ENCODE measurements around the gene GDPD1. TPM values are rescaled to one million over a fixed set of nuclear protein-coding genes. Genes with fewer than 3 reads are reported as not detected.

The GDPD1 gene
- total RNA-seq, 1 experiment from 2014 or later = 2.6 TPM

- Histone ChIP-seq H2AK5ac (ENCODE audit: insufficient read length, low read length) (no peak overlapping the region), H2BK12ac (ENCODE audit: insufficient read length, low read depth, low read length) (no peak overlapping the region), H3K14ac (ENCODE audit: insufficient read depth, low read length) (no peak overlapping the region), H3K9ac (ENCODE audit: extremely low read depth, insufficient read length, low read length) (no peak overlapping the region), H2BK20ac (ENCODE audit: low read depth, low read length, poor library complexity, severe bottlenecking) (no peak overlapping the region), H3K18ac (ENCODE audit: insufficient read length, low read depth, low read length) (no peak overlapping the region), H3K4me1 (ENCODE audit: insufficient read depth, low read length) (no peaks in the 10 kb centered on the region), H3K9me3 (ENCODE audit: control insufficient read depth, low read depth, low read length) (no peaks in the 10 kb centered on the region), H4K20me1 (ENCODE audit: control insufficient read depth, insufficient read depth, insufficient read length) (no peaks in the 10 kb centered on the region), H4K5ac (ENCODE audit: insufficient read length, low read depth, low read length) (no peak overlapping the region), H2BK120ac (ENCODE audit: low read depth, low read length, poor library complexity, severe bottlenecking) (no peak overlapping the region), H2BK5ac (ENCODE audit: insufficient read length, low read length) (no peak overlapping the region), H3K4me2 (ENCODE audit: insufficient read depth, insufficient read length, low read length) (no peak overlapping the region), H3K79me2 (ENCODE audit: insufficient read depth, low read length) (no peaks in the 10 kb centered on the region), H3K23me2 (ENCODE audit: insufficient read length, low read depth, low read length, poor library complexity, severe bottlenecking) (no peaks in the 10 kb centered on the region), H3K23ac (ENCODE audit: insufficient read length, low read depth, low read length) (no peak overlapping the region), H4K91ac (ENCODE audit: insufficient read length, low read depth, low read length) (no peak overlapping the region), H3K4ac (ENCODE audit: low read depth, low read length) (no peak overlapping the region), H3T11ph (ENCODE audit: low read length) (no peak overlapping the region), H2AFZ (ENCODE audit: low read length) (no peak overlapping the region), H3K27ac (ENCODE audit: insufficient read length, low read depth, low read length) (no peak overlapping the region), H4K8ac (replicated peaks; ENCODE audit: insufficient read length, low read depth, low read length) (no peak overlapping the region), H2BK15ac (ENCODE audit: low read depth, low read length) (no peak overlapping the region), H3K56ac (ENCODE audit: insufficient read length, low read depth, low read length) (no peak overlapping the region), H3K79me1 (ENCODE audit: insufficient read depth, low read depth, low read length, poor library complexity, severe bottlenecking) (no peaks in the 10 kb centered on the region), H3K27me3 (ENCODE audit: insufficient read depth, low read length) (no peaks in the 10 kb centered on the region)
- Mint-ChIP-seq H3K4me3 (no peak overlapping the region), H3K4me1 (no peaks in the 10 kb centered on the region), H3K27ac (no peak overlapping the region), H3K27me3 (ENCODE audit: low read depth) (no peaks in the 10 kb centered on the region), H3K9me3 (no peaks in the 10 kb centered on the region), H3K36me3 (ENCODE audit: insufficient read depth in 1 of 3, low read depth in 3 of 3) (no peaks in the 10 kb centered on the region; a peak in 1 of 7 replicates)
- no peak for DNase-seq
- WGBS (ENCODE audit: extremely low coverage, insufficient read length, low lambda C conversion rate) = no CpG with 5 or more reads among the region's 3 CpGs
- no peak for TF ChIP-seq CTCF (conservative IDR thresholded peaks at IDR 0.05)
Observed at GRCh38 chr17:59230764-59231163, 10.5 kb downstream of the GDPD1 start.
